ENCODE measurements around the gene SMAD3. TPM values are rescaled to one million over a fixed set of nuclear protein-coding genes. Genes with fewer than 3 reads are reported as not detected.

SMAD3 gene
- total and polyA plus RNA-seq, 10 of the 15 experiments (the other 5 are each of a cell fraction or from before 2014, with no cell fraction given) = 5.6 to 43.2 (median 16.0) TPM

DNA sequence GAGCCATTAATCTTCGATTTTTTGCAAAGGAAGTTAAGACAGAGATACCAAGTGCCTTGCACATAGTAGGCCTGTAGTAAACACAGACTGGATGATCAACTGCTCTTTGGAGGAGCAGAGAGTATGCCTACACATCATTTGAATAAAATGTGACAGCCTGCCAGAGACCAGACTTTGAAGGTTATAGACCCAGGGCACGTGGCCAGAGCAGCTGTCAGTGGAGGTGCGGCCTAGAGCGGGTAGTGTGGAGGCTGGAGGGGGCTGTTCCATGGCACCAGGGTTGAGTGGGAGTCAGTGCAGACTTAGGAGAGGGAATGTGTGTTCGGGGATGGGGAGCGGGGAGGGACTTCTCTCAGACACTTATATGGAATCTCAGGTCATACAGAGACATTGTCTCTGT lies 80.8 kb downstream of the SMAD3 start:
- BruUV-seq (replicated peaks) = no TSS peak
- ATAC-seq (no peak), FAIRE-seq (peak; percentile 83), DNase-seq (ENCODE audit: low read depth, low spot score) (no peak)
- ChIA-PET SMC1A (ENCODE audit: uncharacterized antibody, unreplicated experiment) (interaction anchor here (1.3 kb wide), 1 partner anchor 95 kb away, joined by 3 read pairs; no protein-coding TSS in a partner anchor), CTCF (interaction anchor here (0.8 to 1.6 kb wide), 2 partner anchors 29 to 80 kb away, joined by 3 read pairs; no protein-coding TSS in a partner anchor), RAD21 (ENCODE audit: unreplicated experiment) (no interaction called here), POLR2A (no interaction called here)
- in situ Hi-C loops (cut with MboI) (no loop called here), intact Hi-C loops (cut with micrococcal nuclease; ENCODE audit: unreplicated experiment) (no loop called here)
- H2AFZ ChIP-seq (ENCODE audit: control insufficient read depth, low read depth, low read length) = no peak overlapping the region
- peaks cover 14% of the 10 kb centered on the region for H4K20me1 ChIP-seq (ENCODE audit: control insufficient read depth, insufficient read depth)
- no peaks in the 10 kb centered on the region for H3K27me3 ChIP-seq (replicated peaks in 1 of 2; ENCODE audit: control insufficient read depth in 2 of 2, insufficient read depth in 2 of 2, low read length in 1 of 2)
- H3K4me3 ChIP-seq = no peak overlapping the region
- H3K79me2 ChIP-seq (ENCODE audit: control insufficient read depth, insufficient read depth, low read length) = peaks cover 43% of the 10 kb centered on the region
- no peak overlapping the region for H3K4me2 ChIP-seq (ENCODE audit: control insufficient read depth, insufficient read depth)
- no peaks in the 10 kb centered on the region; a peak in 2 of 4 replicates for H3K36me3 ChIP-seq (ENCODE audit: control insufficient read depth in 2 of 2, insufficient read depth in 2 of 2, low read length in 1 of 2)
- 79% methylated on average over 6 of the region's 6 CpGs for WGBS (ENCODE audit: insufficient coverage, insufficient replicate concordance, low lambda C conversion rate, missing lambda C conversion rate)
- no peak overlapping the region for H3K27ac ChIP-seq (ENCODE audit: control insufficient read depth, insufficient read depth)
- TF ChIP-seq, protein P1, sequence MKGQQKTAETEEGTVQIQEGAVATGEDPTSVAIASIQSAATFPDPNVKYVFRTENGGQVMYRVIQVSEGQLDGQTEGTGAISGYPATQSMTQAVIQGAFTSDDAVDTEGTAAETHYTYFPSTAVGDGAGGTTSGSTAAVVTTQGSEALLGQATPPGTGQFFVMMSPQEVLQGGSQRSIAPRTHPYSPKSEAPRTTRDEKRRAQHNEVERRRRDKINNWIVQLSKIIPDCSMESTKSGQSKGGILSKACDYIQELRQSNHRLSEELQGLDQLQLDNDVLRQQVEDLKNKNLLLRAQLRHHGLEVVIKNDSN (IDR thresholded peaks at IDR 0.05; ENCODE audit: borderline replicate concordance, extremely low read length, insufficient read depth, low read depth, low read length) = peak; percentile 54
- TF ChIP-seq PAX8 (IDR thresholded peaks at IDR 0.05) = no peak
- H3K4me1 ChIP-seq (ENCODE audit: control insufficient read depth, insufficient read depth, low read length) = peaks cover 17% of the 10 kb centered on the region
- no peaks in the 10 kb centered on the region for H3K9me3 ChIP-seq (replicated peaks; ENCODE audit: control insufficient read depth, insufficient read depth, low read length)
- no peak overlapping the region for H3K9ac ChIP-seq (ENCODE audit: control insufficient read depth, insufficient read depth, low read length)

DNA sequence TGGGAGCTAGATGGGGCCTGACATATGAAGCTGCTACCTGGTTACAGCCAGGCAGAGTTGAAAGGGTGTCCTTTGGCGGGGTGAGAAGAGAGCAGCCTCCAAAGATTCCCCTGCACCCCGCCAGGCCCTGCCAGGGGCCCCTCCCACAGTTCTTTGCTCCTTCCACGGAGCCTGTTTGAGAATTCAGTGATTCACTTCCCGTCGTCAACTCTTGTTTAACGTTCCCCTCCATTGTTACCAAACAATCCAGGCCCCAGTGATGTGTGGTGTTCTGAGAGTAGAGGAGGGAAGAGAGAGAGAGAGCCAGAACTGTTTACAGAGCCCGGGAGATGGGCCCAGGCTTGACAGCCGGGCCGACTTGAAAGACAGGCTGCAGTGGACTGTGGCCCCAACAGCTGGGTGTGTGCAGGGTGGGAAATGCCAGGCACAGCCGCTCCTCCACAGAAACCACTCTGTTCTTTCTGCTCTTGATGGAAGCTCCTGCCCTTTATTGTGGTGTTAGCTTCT lies 81.5 kb downstream of the SMAD3 start:
- ChIA-PET RAD21 (ENCODE audit: unreplicated experiment) (no interaction called here), SMC1A (ENCODE audit: uncharacterized antibody, unreplicated experiment) (interaction anchor here (1.2 to 1.3 kb wide), 2 partner anchors 12 to 94 kb away, joined by 3 to 4 read pairs; no protein-coding TSS in a partner anchor), POLR2A (no interaction called here), CTCF (interaction anchor here (0.8 to 1.6 kb wide), 2 partner anchors 29 to 80 kb away, joined by 3 read pairs; no protein-coding TSS in a partner anchor)
- no TSS peak for BruUV-seq (replicated peaks)
- no peak for ATAC-seq
- Histone ChIP-seq H3K9me3 (replicated peaks; ENCODE audit: control insufficient read depth, insufficient read depth, low read length) (no peaks in the 10 kb centered on the region), H4K20me1 (ENCODE audit: control insufficient read depth, insufficient read depth) (peaks cover 14% of the 10 kb centered on the region), H3K4me1 (ENCODE audit: control insufficient read depth, insufficient read depth, low read length) (peaks cover 14% of the 10 kb centered on the region), H3K27me3 (replicated peaks in 1 of 2; ENCODE audit: control insufficient read depth in 2 of 2, insufficient read depth in 2 of 2, low read length in 1 of 2) (no peaks in the 10 kb centered on the region), H2AFZ (ENCODE audit: control insufficient read depth, low read depth, low read length) (no peak overlapping the region), H3K27ac (ENCODE audit: control insufficient read depth, insufficient read depth) (no peak overlapping the region), H3K4me2 (ENCODE audit: control insufficient read depth, insufficient read depth) (no peak overlapping the region), H3K9ac (ENCODE audit: control insufficient read depth, insufficient read depth, low read length) (no peak overlapping the region), H3K36me3 (ENCODE audit: control insufficient read depth in 2 of 2, insufficient read depth in 2 of 2, low read length in 1 of 2) (no peaks in the 10 kb centered on the region; a peak in 2 of 4 replicates), H3K79me2 (ENCODE audit: control insufficient read depth, insufficient read depth, low read length) (peaks cover 40% of the 10 kb centered on the region), H3K4me3 (no peak overlapping the region)
- intact Hi-C loops (cut with micrococcal nuclease; ENCODE audit: unreplicated experiment) = no loop called here
- TF ChIP-seq, protein P2, sequence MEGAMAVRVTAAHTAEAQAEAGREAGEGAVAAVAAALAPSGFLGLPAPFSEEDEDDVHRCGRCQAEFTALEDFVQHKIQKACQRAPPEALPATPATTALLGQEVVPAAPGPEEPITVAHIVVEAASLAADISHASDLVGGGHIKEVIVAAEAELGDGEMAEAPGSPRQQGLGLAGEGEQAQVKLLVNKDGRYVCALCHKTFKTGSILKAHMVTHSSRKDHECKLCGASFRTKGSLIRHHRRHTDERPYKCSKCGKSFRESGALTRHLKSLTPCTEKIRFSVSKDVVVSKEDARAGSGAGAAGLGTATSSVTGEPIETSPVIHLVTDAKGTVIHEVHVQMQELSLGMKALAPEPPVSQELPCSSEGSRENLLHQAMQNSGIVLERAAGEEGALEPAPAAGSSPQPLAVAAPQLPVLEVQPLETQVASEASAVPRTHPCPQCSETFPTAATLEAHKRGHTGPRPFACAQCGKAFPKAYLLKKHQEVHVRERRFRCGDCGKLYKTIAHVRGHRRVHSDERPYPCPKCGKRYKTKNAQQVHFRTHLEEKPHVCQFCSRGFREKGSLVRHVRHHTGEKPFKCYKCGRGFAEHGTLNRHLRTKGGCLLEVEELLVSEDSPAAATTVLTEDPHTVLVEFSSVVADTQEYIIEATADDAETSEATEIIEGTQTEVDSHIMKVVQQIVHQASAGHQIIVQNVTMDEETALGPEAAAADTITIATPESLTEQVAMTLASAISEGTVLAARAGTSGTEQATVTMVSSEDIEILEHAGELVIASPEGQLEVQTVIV (IDR thresholded peaks at IDR 0.05; ENCODE audit: borderline replicate concordance, partially characterized antibody) = no peak
- no peak for FAIRE-seq
- 94% methylated on average over 9 of the region's 10 CpGs for WGBS (ENCODE audit: insufficient coverage, insufficient replicate concordance, low lambda C conversion rate, missing lambda C conversion rate)
- no peak for DNase-seq (ENCODE audit: low read depth, low spot score)
- in situ Hi-C loops (cut with MboI) = no loop called here
